H54 (cell line): ENCODE results near the gene HOXC9.

Experiments used
- DNase-seq: peaks from one replicate; pipeline ENCODE4 v3.0.0; 2011; ENCODE audit warnings: low spot score, mixed read lengths; ENCODE audit not compliant: insufficient read length
- FAIRE-seq: peaks from 3 replicates; lab custom pipeline; 2011; peaks lifted over from hg19 to GRCh38; lab: Jason Lieb, UNC
- POLR2A ChIP-seq: IDR thresholded peaks from 2 replicates; pipeline ENCODE4 v1.6.1; 2011; ENCODE audit warnings: low read depth, mild to moderate bottlenecking, low read length

The HOXC9 gene

GRCh38 chr12:54019924-54020590, 20.1 kb downstream of the HOXC9 start:
- no peak for TF ChIP-seq POLR2A
- no peak for FAIRE-seq
- DNase-seq: no peak

GRCh38 chr12:54020591-54021405, 20.8 kb downstream of the HOXC9 start:
- TF ChIP-seq POLR2A: no peak
- DNase-seq (no peak), FAIRE-seq (no peak)

- FAIRE-seq (no peak), DNase-seq (no peak)
- no peak for TF ChIP-seq POLR2A
These were observed 21.6 kb downstream of the HOXC9 start for GRCh38 chr12:54021432-54022013.

GRCh38 chr12:54022960-54023884, 23.3 kb downstream of the HOXC9 start:
- FAIRE-seq (no peak), DNase-seq (no peak)
- TF ChIP-seq POLR2A: no peak

GRCh38 chr12:54024127-54024526, 24.2 kb downstream of the HOXC9 start:
- no peak for TF ChIP-seq POLR2A
- DNase-seq (no peak), FAIRE-seq (no peak)

GRCh38 chr12:54024581-54025305, 24.8 kb downstream of the HOXC9 start:
- TF ChIP-seq POLR2A: no peak
- no peak for FAIRE-seq
- DNase-seq: no peak

- TF ChIP-seq POLR2A: no peak
- FAIRE-seq (no peak), DNase-seq (no peak)
These were observed 25.8 kb downstream of the HOXC9 start for GRCh38 chr12:54025499-54026405.

GRCh38 chr12:54026640-54027441, 26.9 kb downstream of the HOXC9 start:
- FAIRE-seq: no peak
- no peak for DNase-seq

GRCh38 chr12:54027442-54027786, 27.5 kb downstream of the HOXC9 start:
- DNase-seq: no peak
- no peak for TF ChIP-seq POLR2A
- FAIRE-seq: no peak

More at GRCh38 chr12:54026640-54027441, 26.9 kb downstream of the HOXC9 start:
- TF ChIP-seq POLR2A: no peak

- TF ChIP-seq POLR2A: no peak
- DNase-seq (no peak), FAIRE-seq (no peak)
These were observed 28.6 kb downstream of the HOXC9 start, which contains the start of gene HOXC6 for GRCh38 chr12:54028314-54029201. TSS of gene HOXC6 (plus strand) at chr12:54028440. CDS start at chr12:54028522, 82 bp downstream.
